ENCODE measurements around the gene MCF2. TPM values are rescaled to one million over a fixed set of nuclear protein-coding genes. Genes with fewer than 3 reads are reported as not detected.

MCF2 gene
- total RNA-seq, 1 experiment from 2014 or later: 0.15 TPM

GRCh38 chrX:139596068-139596467 lies 111.9 kb downstream of the MCF2 start:
- no peaks in the 10 kb centered on the region for H3K9me2 ChIP-seq (ENCODE audit: insufficient read depth)
- H3K9ac ChIP-seq (ENCODE audit: low read length): no peak overlapping the region
- ChIA-PET RAD21 (ENCODE audit: low non-redundant PET in 1 of 2, low total read pairs in 2 of 2, uncharacterized antibody in 2 of 2, unreplicated experiment in 2 of 2) (no interaction called here), POLR2A (no interaction called here), CTCF (no interaction called here)
- DNase-seq (ENCODE audit: low read depth, low spot score) (no peak), ATAC-seq (no peak)
- intact Hi-C loops (cut with micrococcal nuclease): no loop called here
- H3K27ac ChIP-seq (ENCODE audit: low read depth, low read length): no peak overlapping the region
- H4K20me1 ChIP-seq (ENCODE audit: insufficient read depth): no peaks in the 10 kb centered on the region
- no peaks in the 10 kb centered on the region for H3K9me3 ChIP-seq (ENCODE audit: control insufficient read depth in 1 of 2, insufficient read depth in 1 of 2, low read depth in 1 of 2, low read length in 2 of 2)
- BruUV-seq (replicated peaks): no TSS peak
- H3K4me2 ChIP-seq (ENCODE audit: low read length): no peak overlapping the region
- H3K79me2 ChIP-seq (ENCODE audit: insufficient read depth, low read length): no peaks in the 10 kb centered on the region
- no peaks in the 10 kb centered on the region for H3K27me3 ChIP-seq (ENCODE audit: insufficient read depth, low read length)
- no peak overlapping the region for H3K4me3 ChIP-seq (replicated peaks in 1 of 2; ENCODE audit: low read depth in 1 of 2, low read length in 2 of 2)
- TF ChIP-seq EGR1 (IDR thresholded peaks at IDR 0.05; ENCODE audit: low read depth): no peak
- TF ChIP-seq RAD21 (IDR thresholded peaks at IDR 0.05; ENCODE audit: low read depth): no peak
- TF ChIP-seq, protein P1, sequence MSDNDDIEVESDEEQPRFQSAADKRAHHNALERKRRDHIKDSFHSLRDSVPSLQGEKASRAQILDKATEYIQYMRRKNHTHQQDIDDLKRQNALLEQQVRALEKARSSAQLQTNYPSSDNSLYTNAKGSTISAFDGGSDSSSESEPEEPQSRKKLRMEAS (IDR thresholded peaks at IDR 0.05): no peak
- no peak for TF ChIP-seq POLR2A (IDR thresholded peaks at IDR 0.05; ENCODE audit: borderline replicate concordance, extremely low read depth, insufficient read depth, insufficient read length)
- TF ChIP-seq ELF1 (IDR thresholded peaks at IDR 0.05; ENCODE audit: borderline replicate concordance, low read depth): no peak
- TF ChIP-seq FOSL1 (IDR thresholded peaks at IDR 0.05; ENCODE audit: low read depth): no peak
- no peak for TF ChIP-seq CEBPB (IDR thresholded peaks at IDR 0.05; ENCODE audit: low read depth)
- TF ChIP-seq SP1 (IDR thresholded peaks at IDR 0.05; ENCODE audit: low read depth): no peak
- TF ChIP-seq POLR2AphosphoS5 (IDR thresholded peaks at IDR 0.05; ENCODE audit: low read depth, low read length): no peak
- no peak for TF ChIP-seq TCF7L2 (IDR thresholded peaks at IDR 0.05; ENCODE audit: borderline replicate concordance, extremely low read depth, insufficient read depth, insufficient read length)
- no peak overlapping the region for H2AFZ ChIP-seq (ENCODE audit: low read depth, low read length, poor library complexity, severe bottlenecking)
- no peaks in the 10 kb centered on the region for H3K4me1 ChIP-seq (ENCODE audit: control insufficient read depth in 1 of 2, insufficient read depth in 2 of 2, low read length in 2 of 2)
- H3K36me3 ChIP-seq (ENCODE audit: control insufficient read depth in 1 of 2, insufficient read depth in 2 of 2, low read length in 2 of 2): no peaks in the 10 kb centered on the region

DNA sequence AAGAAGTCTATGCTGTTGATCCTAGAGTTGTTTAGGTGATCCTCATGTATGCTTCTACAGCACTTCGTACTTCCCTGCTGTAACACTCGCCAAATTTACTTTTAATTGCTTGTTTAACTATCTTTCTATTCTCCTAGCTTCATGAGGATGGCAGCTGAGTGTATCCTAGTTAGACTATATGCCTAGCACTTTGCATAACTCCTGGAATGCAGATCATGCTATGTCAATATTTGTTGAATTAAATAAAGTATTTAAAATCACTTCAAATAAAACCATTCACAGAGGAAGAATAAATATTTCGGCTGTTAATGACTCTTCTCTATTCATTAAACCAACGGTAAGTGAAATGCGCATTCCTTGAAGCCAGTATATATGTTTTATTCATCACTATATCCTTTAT lies 122.4 kb downstream of the MCF2 start:
- Histone ChIP-seq H3K4me3 (replicated peaks in 1 of 2; ENCODE audit: low read depth in 1 of 2, low read length in 2 of 2) (no peak overlapping the region), H3K9me2 (ENCODE audit: insufficient read depth) (no peaks in the 10 kb centered on the region), H3K36me3 (ENCODE audit: control insufficient read depth in 1 of 2, insufficient read depth in 2 of 2, low read length in 2 of 2) (no peaks in the 10 kb centered on the region), H3K4me2 (ENCODE audit: low read length) (no peak overlapping the region), H4K20me1 (ENCODE audit: insufficient read depth) (no peaks in the 10 kb centered on the region), H2AFZ (ENCODE audit: low read depth, low read length, poor library complexity, severe bottlenecking) (no peak overlapping the region), H3K79me2 (ENCODE audit: insufficient read depth, low read length) (no peaks in the 10 kb centered on the region), H3K9ac (ENCODE audit: low read length) (no peak overlapping the region), H3K4me1 (ENCODE audit: control insufficient read depth in 1 of 2, insufficient read depth in 2 of 2, low read length in 2 of 2) (no peaks in the 10 kb centered on the region), H3K27me3 (ENCODE audit: insufficient read depth, low read length) (no peaks in the 10 kb centered on the region), H3K9me3 (ENCODE audit: control insufficient read depth in 1 of 2, insufficient read depth in 1 of 2, low read depth in 1 of 2, low read length in 2 of 2) (no peaks in the 10 kb centered on the region), H3K27ac (ENCODE audit: low read depth, low read length) (no peak overlapping the region)
- no peak for DNase-seq (ENCODE audit: low read depth, low spot score)
- ChIA-PET POLR2A (no interaction called here), CTCF (no interaction called here), RAD21 (ENCODE audit: low non-redundant PET in 1 of 2, low total read pairs in 2 of 2, uncharacterized antibody in 2 of 2, unreplicated experiment in 2 of 2) (no interaction called here)
- intact Hi-C loops (cut with micrococcal nuclease): no loop called here
- TF ChIP-seq CEBPB (IDR thresholded peaks at IDR 0.05; ENCODE audit: low read depth) (no peak), ATF3 (IDR thresholded peaks at IDR 0.05) (no peak), SIN3A (IDR thresholded peaks at IDR 0.05; ENCODE audit: low read depth) (no peak), EGR1 (IDR thresholded peaks at IDR 0.05; ENCODE audit: low read depth) (no peak), POLR2AphosphoS5 (IDR thresholded peaks at IDR 0.05; ENCODE audit: low read depth, low read length) (no peak), EZH2 (IDR thresholded peaks at IDR 0.05) (no peak), SP1 (IDR thresholded peaks at IDR 0.05; ENCODE audit: low read depth) (no peak), ZNF274 (IDR thresholded peaks at IDR 0.05; ENCODE audit: low read depth, low read length) (no peak), ELF1 (IDR thresholded peaks at IDR 0.05; ENCODE audit: borderline replicate concordance, low read depth) (no peak), JUND (IDR thresholded peaks at IDR 0.05) (no peak), POLR2A (IDR thresholded peaks at IDR 0.05; ENCODE audit: borderline replicate concordance, extremely low read depth, insufficient read depth, insufficient read length) (no peak), SRF (IDR thresholded peaks at IDR 0.05; ENCODE audit: low read depth) (no peak), EZH2phosphoT487 (IDR thresholded peaks at IDR 0.05; ENCODE audit: borderline replicate concordance) (no peak), ZFX (IDR thresholded peaks at IDR 0.05) (no peak)
- TF ChIP-seq, protein P2, sequence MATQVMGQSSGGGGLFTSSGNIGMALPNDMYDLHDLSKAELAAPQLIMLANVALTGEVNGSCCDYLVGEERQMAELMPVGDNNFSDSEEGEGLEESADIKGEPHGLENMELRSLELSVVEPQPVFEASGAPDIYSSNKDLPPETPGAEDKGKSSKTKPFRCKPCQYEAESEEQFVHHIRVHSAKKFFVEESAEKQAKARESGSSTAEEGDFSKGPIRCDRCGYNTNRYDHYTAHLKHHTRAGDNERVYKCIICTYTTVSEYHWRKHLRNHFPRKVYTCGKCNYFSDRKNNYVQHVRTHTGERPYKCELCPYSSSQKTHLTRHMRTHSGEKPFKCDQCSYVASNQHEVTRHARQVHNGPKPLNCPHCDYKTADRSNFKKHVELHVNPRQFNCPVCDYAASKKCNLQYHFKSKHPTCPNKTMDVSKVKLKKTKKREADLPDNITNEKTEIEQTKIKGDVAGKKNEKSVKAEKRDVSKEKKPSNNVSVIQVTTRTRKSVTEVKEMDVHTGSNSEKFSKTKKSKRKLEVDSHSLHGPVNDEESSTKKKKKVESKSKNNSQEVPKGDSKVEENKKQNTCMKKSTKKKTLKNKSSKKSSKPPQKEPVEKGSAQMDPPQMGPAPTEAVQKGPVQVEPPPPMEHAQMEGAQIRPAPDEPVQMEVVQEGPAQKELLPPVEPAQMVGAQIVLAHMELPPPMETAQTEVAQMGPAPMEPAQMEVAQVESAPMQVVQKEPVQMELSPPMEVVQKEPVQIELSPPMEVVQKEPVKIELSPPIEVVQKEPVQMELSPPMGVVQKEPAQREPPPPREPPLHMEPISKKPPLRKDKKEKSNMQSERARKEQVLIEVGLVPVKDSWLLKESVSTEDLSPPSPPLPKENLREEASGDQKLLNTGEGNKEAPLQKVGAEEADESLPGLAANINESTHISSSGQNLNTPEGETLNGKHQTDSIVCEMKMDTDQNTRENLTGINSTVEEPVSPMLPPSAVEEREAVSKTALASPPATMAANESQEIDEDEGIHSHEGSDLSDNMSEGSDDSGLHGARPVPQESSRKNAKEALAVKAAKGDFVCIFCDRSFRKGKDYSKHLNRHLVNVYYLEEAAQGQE (IDR thresholded peaks at IDR 0.05; ENCODE audit: low read depth): no peak
- no TSS peak for BruUV-seq (replicated peaks)
- no peak for ATAC-seq

Measured in HCT116 (cell line).